GM12891 (cell line): ENCODE measurements around the gene IQGAP2.

ENCODE experiments used
- POLR2A ChIP-seq: IDR thresholded peaks from 2 replicates; pipeline ENCODE4 v1.6.1; 2011; ENCODE audit warnings: low read depth, low read length, control low read depth
- POLR2AphosphoS5 ChIP-seq: IDR thresholded peaks from 2 replicates; pipeline ENCODE4 v1.6.1; 2011; ENCODE audit warnings: low read depth, low read length, control low read depth
- POU2F2 ChIP-seq: IDR thresholded peaks from 2 replicates; pipeline ENCODE4 v1.6.1; 2011; ENCODE audit warnings: low read depth, mild to moderate bottlenecking, control low read depth, low read length, moderate library complexity
- TAF1 ChIP-seq: IDR thresholded peaks from 2 replicates; pipeline ENCODE4 v1.6.1; 2011; ENCODE audit warnings: low read depth, low read length, control low read depth

- TF ChIP-seq TAF1 (no peak), POLR2AphosphoS5 (no peak), POLR2A (no peak), POU2F2 (no peak)
Measured at GRCh38 chr5:76455531-76456133, 52.5 kb downstream of the IQGAP2 start.
